ENCODE results near the gene UGT1A7.

Gene UGT1A7

GRCh38 chr2:233760043-233760442, 78.3 kb downstream of the UGT1A7 start, which contains the start of gene UGT1A1:
Gene UGT1A1, plus strand, starts transcription at chr2:233760270. Its CDS starts 18 bp downstream, at chr2:233760288.
- no peak for DNase-seq (ENCODE audit: low read depth in 2 of 3, low spot score in 1 of 3)

GRCh38 chr2:233761040-233761769, 79.5 kb downstream of the UGT1A7 start:
- no peak for DNase-seq (ENCODE audit: low read depth in 2 of 3, low spot score in 1 of 3)

- DNase-seq (ENCODE audit: low read depth in 2 of 3, low spot score in 1 of 3): no peak
These were observed 82.6 kb downstream of the UGT1A7 start for GRCh38 chr2:233764264-233764663.

- DNase-seq (ENCODE audit: low read depth in 2 of 3, low spot score in 1 of 3): no peak
These were observed 83.1 kb downstream of the UGT1A7 start for GRCh38 chr2:233764761-233765160.

- no peak for DNase-seq (ENCODE audit: low read depth in 2 of 3, low spot score in 1 of 3)
These were observed 84.7 kb downstream of the UGT1A7 start for GRCh38 chr2:233766416-233766815.

GRCh38 chr2:233768076-233768475, 86.4 kb downstream of the UGT1A7 start:
- no peak for DNase-seq (ENCODE audit: low read depth in 2 of 3, low spot score in 1 of 3)

- no peak for DNase-seq (ENCODE audit: low read depth in 2 of 3, low spot score in 1 of 3)
These were observed 87.6 kb downstream of the UGT1A7 start for GRCh38 chr2:233769260-233769659.

GRCh38 chr2:233772153-233772552, 90.5 kb downstream of the UGT1A7 start:
- no peak for DNase-seq (ENCODE audit: low read depth in 2 of 3, low spot score in 1 of 3)

GRCh38 chr2:233772583-233772982, 90.9 kb downstream of the UGT1A7 start:
- DNase-seq (ENCODE audit: low read depth in 2 of 3, low spot score in 1 of 3): no peak

- no peak for DNase-seq (ENCODE audit: low read depth in 2 of 3, low spot score in 1 of 3)
These were observed 92.2 kb downstream of the UGT1A7 start for GRCh38 chr2:233773854-233774253.

- no peak for DNase-seq (ENCODE audit: low read depth in 2 of 3, low spot score in 1 of 3)
These were observed 93.7 kb downstream of the UGT1A7 start for GRCh38 chr2:233775414-233775813.

GRCh38 chr2:233778030-233778429, 96.3 kb downstream of the UGT1A7 start, which contains the start of gene MROH2A:
Gene MROH2A, plus strand, starts transcription at chr2:233778330. Its CDS starts 1,029 bp downstream, at chr2:233779359.
- DNase-seq (ENCODE audit: low read depth in 2 of 3, low spot score in 1 of 3): no peak

- DNase-seq (ENCODE audit: low read depth in 2 of 3, low spot score in 1 of 3): no peak
These were observed 98.0 kb downstream of the UGT1A7 start for GRCh38 chr2:233779722-233780121.

GRCh38 chr2:233780771-233781170, 99.1 kb downstream of the UGT1A7 start:
- no peak for DNase-seq (ENCODE audit: low read depth in 2 of 3, low spot score in 1 of 3)

GRCh38 chr2:233789554-233789953, 107.9 kb downstream of the UGT1A7 start:
- DNase-seq (ENCODE audit: low read depth in 2 of 3, low spot score in 1 of 3): no peak

GRCh38 chr2:233791151-233791882, 109.6 kb downstream of the UGT1A7 start:
- DNase-seq (ENCODE audit: low read depth in 2 of 3, low spot score in 1 of 3): no peak

- DNase-seq (ENCODE audit: low read depth in 2 of 3, low spot score in 1 of 3): no peak
These were observed 110.2 kb downstream of the UGT1A7 start for GRCh38 chr2:233791883-233792329.

GRCh38 chr2:233792720-233793119, 111.0 kb downstream of the UGT1A7 start:
- no peak for DNase-seq (ENCODE audit: low read depth in 2 of 3, low spot score in 1 of 3)

GRCh38 chr2:233793465-233794127, 111.9 kb downstream of the UGT1A7 start:
- no peak for DNase-seq (ENCODE audit: low read depth in 2 of 3, low spot score in 1 of 3)

- DNase-seq (ENCODE audit: low read depth in 2 of 3, low spot score in 1 of 3): no peak
These were observed 112.5 kb downstream of the UGT1A7 start for GRCh38 chr2:233794128-233794658.

- no peak for DNase-seq (ENCODE audit: low read depth in 2 of 3, low spot score in 1 of 3)
These were observed 114.1 kb downstream of the UGT1A7 start for GRCh38 chr2:233795735-233796171.

Measured in stimulated activated CD4-positive, alpha-beta T cell treated with anti-CD3 and anti-CD28 coated beads, Interleukin-12 subunit alpha, Interleukin-12 subunit beta, amount 100 ng/mL, for 48 hours (primary cell).